ENCODE data around the gene VPS37B.

Gene VPS37B

GRCh38 chr12:122852336-122853275 lies 43.3 kb downstream of the VPS37B start:
- DNase-seq (ENCODE audit: low spot score) = no peak

- DNase-seq (ENCODE audit: low spot score) = no peak
These were observed 44.1 kb downstream of the VPS37B start for GRCh38 chr12:122851820-122852219.

GRCh38 chr12:122850695-122851350 lies 45.1 kb downstream of the VPS37B start:
- no peak for DNase-seq (ENCODE audit: low spot score)

DNA sequence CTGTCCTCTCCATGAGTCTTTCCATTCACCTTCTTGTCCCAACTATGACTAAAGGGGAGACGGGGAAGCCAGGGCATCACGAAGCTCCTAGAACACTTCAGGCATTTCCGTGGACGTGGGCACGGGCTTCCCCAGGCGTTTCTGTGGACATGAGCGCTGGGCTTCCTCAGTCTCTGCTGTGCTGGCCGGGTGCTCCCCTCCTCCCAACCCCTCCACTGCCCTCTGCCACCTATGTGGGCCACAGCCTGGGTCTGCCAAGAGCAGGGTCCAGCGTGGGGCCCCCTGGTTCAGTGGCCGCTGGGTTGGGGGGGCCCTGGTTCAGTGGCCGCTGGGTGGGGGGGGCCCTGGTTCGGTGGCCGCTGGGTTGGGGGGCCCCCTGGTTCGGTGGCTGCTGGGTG lies 45.9 kb downstream of the VPS37B start:
- no peak for DNase-seq (ENCODE audit: low spot score)

GRCh38 chr12:122849352-122850047 lies 46.4 kb downstream of the VPS37B start:
- DNase-seq (ENCODE audit: low spot score) = no peak

DNA sequence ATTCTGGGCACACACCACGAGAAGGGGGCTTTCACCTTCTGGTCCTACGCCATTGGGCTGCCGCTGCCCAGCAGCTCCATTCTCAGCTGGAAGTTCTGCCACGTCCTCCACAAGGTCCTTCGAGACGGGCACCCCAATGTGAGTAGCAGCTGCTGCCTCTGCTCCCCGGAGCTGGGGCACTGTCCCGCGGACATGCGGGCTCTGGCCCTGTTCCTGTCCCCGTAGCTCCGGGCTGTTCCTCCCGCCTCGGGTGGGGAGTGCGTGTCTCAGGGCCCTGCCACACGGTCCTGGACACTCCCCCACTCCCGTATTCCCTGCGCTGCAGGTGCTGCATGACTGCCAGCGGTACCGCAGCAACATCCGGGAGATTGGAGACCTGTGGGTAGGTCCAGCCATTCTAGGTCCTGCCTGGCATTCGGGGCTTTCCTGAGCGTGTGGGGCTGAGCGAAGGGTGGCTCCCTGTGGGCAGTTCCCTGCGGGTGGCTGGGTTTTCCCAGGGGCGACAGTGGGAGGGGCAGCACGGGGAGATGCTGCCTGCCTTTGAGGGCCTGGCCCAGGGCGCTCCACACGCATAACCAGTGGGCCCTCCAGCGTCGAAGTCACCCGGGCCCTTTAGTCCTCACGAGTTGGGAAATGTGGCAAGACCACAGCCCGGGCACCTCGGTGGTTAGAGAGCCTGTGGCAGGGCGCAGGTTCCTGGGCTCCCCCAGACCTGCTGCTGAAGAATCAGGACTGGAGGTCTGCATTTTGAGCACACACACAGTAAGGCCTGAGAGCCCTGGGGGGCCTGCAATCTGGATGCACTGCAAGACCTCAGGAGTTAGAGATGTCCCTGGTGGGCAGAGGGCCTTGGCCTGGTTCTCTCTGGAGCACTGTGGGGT lies 47.2 kb downstream of the VPS37B start:
- DNase-seq (ENCODE audit: low spot score) = no peak

- no peak for DNase-seq (ENCODE audit: low spot score)
These were observed 48.0 kb downstream of the VPS37B start for GRCh38 chr12:122847921-122848421.

DNA sequence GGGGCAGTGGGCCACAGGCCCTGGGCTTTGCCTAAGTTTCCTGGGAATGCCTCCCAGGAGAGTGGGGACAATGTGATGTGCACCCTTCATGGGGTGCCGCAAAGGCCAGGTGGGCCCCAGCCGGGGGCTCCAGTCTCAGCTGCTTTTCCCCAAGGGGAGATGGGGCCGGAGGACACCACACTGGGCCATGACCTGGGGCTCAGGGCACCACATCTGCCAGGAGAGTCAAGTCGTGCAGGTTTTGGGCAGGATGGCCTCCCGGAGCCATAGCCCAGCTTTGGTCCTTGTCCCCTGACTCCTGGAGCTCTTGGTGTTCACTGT lies 48.4 kb downstream of the VPS37B start:
- DNase-seq (ENCODE audit: low spot score) = no peak

DNA sequence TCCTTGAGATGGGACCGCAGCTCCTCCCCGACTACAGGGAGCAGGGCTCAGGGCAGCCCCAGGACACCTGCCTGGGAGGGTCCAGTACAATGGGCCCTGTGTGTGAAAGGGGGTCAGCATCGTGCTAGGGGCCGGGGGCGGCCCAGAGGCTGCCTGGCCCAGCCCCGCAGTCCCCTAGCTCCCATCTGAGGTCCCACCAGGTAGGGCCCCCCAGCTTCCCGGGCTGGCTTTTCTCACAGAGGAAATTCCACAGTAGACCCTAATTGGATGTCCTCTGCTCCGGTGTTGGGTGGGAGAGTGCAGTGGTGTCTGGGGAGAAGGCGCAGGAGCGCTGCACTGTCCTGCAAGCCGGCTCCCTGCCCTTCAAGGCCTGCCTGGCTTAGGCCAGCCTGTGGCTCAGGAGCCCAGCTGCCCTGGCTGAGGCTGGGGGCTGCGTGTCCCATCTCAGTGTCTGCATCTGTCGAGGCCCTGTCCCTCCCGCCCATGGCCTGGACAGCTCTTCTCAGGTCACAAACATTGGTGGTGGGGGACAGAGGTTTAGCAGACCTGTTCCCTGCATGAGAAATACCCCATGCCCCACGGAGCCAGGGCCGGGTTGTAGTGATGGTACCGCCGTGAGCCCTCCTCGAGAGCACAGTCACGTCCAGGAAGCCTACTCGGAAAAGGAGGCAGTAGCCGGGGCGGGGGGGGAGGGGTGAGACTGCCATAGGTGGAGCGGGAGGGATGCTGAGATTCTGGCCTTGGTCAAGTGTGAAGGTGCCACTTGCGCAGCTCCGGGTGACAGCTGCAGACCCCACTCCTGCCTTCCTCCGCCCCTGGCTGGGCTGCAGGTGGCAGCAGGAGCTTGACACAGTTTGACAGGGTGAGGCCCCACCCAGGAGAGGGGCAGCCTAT lies 49.1 kb downstream of the VPS37B start:
- DNase-seq (ENCODE audit: low spot score) = no peak

GRCh38 chr12:122845865-122846621 lies 49.9 kb downstream of the VPS37B start:
- DNase-seq (ENCODE audit: low spot score) = no peak

DNA sequence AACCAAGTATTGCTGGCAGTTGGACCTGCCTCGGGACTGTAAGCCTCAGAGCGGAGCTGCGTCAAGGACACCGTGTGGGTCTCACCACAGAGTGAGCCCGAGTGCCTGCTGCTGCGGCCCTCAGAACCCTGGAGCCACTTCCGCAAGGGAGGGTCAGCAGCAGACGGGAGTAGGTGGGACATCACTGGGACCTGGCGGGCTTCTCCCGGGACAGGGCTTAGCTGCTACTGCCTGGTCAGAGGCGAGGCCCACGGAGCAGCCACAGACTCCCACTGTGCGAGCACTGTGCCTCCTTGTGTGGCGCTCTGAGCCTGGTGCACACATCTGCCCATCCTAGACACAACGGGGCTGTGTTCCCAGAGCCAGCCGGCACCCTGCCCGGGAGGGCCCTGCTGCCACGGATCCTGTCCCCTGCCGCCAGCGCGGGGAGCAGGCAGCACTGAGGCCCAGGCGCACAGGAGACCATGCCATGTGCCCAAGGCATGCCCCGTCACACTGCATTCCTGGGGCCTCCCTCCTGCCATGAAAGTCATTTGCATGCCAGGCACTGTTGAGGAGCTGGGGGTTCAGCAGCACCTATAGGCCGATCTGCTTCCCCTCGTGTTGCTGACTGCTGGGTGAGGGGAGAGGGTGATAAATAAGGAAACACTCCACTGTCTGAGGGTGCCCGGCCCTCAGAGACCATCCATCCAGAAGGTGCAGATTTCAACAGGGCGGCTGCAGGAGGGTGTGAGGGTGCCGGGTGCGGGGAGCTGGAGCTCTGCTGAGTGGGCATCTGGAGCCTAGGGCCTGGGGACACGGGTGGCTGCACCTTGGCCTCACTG lies 50.7 kb downstream of the VPS37B start:
- DNase-seq (ENCODE audit: low spot score) = no peak

DNA sequence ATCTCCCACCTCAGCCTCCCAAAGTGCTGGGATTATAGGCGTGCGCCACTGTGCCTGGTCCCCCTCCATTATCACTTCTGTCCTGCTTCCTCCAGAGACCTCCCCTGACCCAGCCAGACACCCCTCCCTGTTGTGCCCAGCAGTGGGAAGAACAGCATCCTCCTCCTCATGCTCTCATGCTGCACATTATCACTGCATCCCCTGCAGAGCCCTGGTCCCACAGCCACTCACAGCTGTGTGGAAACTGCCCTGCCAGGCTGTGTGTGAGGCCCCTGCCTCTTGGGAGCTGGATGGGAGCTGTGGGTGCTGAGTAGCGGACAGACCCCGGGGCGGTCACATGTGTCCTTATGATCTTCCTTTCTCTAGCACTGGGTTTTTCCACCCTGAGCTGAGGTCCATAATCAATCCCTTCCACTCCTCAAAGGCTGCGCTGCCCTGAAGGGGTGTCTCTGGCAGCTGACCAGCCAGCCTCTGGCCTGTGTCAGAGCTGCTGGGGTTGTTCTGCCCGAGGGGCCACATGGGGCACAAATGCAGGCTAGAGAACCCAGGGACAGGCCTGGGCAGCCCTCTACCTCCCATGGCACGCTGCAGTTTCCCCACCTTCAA lies 51.5 kb downstream of the VPS37B start:
- no peak for DNase-seq (ENCODE audit: low spot score)

DNA sequence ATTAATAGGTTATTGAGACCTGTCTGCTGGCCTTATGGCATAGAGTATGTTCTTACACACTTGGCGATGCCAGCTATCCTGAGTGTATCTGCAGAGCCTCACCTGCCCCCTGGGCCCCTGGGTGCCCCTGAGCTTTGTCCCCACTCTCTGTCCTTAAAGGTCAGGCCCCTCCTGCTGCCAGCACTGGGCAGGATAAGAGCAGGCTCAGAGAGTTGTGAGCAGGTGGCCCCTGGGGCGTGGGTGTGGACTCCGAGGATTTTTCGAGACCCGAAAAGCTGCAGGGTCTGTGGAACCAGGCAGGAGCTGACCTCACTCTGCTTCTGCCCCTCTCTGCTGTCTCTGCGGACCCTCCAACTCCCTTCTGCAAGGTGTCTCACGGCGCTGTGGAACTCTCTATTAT lies 52.5 kb downstream of the VPS37B start:
- no peak for DNase-seq (ENCODE audit: low spot score)

DNA sequence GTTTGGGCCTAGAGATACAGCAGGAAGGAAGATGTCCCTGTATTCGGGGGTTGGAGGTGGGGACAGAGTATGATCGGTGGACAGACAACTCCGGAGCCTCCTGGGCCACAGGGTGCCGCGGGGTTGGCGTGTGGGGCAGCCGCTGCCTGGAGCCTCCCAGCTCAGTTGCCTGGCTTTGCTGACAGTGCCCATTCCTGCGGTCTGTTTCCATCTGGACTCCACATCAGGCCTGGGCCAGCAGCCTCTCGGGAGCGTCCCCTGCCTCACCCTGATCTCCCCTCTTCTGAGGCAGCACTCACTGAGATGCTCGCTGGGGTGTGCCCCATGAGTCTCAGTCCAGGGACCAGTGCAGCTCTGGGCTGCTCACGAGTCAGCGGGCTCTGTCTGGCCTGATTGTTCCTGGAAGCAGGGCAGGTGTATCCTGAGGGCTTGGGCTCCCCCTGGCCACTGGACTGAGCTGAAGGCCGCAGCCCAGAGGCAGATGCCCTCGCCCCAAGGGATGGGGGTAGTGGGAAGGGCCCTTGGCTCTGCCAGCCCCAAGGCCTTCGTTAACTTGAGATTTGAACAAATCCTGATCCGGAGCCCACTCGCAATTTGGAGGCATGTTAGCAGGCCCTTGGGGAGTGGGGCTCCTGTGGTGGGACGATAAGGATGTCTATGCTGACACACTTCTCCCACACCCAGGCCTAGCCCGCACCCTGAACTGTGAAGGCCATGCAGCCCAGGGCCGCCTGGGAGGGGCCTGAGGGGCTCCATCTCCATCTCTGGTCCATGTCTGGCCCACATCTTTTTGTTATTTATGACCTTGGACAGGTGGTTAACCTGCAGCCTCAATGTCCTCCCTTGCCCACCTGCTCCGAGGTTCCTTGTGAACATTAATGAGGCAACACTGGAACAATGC lies 53.2 kb downstream of the VPS37B start:
- no peak for DNase-seq (ENCODE audit: low spot score)

DNA sequence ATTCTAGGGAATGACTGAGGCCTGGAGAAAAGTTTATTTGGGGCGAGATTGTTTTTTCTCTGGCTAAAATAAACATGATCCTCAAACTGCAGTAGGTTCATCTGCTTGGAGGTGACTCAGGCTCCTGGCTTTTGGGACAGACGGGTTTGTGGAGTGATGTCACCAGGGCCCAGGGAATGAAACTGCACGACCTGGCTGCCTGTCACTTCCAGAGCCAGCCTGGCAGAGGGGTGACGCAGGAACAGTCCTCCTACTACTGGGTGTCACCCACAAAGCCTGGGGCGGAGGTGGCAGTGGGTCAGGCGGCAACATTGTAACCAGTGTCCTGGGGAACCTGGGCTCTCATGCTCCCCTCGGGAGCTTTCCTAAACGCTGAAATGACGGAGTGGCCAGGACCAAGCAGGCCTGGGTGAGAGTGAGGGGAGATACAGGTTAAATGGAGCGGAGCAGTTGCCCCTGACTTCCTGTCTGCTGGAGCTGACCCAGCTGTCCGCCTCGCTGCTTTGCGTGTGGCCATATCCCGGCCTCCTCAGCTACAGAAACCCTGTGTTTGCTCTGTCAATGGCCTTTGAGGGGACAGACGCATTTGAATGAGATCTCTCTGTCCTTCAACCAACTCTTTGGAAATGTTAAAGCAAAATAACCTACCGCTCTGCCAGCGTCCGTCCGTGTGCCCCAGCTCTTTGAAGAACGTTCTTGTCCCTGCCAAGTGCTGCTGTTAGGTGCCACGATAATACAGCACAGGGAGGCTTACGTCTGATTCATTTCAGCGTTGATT lies 54.2 kb downstream of the VPS37B start:
- no peak for DNase-seq (ENCODE audit: low spot score)

DNA sequence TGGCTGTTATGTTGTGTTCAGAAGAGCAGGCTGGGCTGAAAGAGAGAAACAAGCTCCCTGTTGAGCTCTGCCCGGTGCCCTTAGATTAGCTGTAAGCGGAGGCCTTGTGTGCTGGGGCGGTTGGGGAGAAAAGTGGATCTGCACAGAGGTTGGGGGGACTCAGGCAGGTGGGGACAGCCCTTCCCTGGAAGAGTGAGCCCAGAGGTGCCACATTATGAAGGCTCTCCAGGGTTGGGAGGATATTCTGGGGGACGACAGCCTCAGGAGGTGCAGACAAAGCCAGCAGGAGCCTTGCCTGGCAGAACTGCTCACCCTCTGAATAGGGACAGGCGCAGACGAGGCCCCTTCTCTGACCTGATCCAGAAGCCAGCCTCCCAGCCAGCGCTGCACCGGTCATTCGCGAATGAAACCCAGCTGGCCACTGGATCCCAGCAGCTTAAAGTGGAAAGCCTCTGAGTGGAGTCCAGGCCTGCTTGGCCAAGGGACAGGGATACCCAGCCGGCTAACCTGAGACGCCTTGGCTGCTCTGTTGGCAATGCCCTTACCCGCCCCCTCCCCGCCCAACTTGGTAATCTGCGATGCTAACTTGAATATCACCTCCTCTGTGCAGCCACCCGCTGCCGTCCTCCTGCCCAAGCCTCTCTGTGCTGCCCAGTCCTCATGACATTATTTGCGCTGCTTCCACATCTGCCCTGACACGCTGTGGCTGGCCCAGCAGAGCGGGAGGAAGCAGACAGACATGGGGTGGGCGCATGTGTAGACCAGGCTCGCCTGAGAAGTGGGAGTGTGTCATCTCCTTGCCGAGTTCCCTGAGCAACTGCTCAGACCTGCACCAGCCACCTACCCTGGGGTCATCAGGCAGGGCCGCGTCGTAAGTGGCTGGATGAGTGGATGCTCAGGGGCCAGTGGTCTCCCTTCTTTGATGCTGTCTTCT lies 55.1 kb downstream of the VPS37B start:
- DNase-seq (ENCODE audit: low spot score) = no peak

Measured in HuH-7 (cell line).